Hematopoietic multipotent progenitor cell treated with erythropoietin and hydrocortisone succinate and interleukin-3 and kit ligand, for 17 days (in vitro differentiated cells): Measurements from ENCODE around the gene LDLRAD4.

Source experiments
- DNase-seq: peaks from one replicate; pipeline ENCODE4 v3.0.0-alpha.2; 2015; ENCODE audit warnings: low spot score

The LDLRAD4 gene

DNA sequence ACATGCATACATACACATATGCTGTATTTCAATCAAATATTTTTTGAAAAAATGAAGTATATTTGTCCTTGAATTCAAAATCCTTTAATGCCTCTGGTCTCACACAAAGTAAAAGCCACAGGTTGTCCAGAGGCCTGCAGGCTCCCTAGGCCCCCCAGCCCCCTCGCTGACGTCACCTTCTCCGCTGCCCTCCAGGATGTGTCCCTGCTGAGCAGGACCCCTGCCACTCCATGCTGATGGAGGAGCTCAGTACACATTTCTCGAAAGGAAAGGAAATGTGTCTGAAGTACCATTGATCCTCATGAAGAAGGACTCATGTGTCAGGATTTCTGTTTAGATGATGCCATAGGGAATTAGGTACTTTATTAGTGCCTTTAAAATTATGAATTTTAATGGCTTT lies 212.1 kb downstream of the LDLRAD4 start:
- no peak for DNase-seq

DNA sequence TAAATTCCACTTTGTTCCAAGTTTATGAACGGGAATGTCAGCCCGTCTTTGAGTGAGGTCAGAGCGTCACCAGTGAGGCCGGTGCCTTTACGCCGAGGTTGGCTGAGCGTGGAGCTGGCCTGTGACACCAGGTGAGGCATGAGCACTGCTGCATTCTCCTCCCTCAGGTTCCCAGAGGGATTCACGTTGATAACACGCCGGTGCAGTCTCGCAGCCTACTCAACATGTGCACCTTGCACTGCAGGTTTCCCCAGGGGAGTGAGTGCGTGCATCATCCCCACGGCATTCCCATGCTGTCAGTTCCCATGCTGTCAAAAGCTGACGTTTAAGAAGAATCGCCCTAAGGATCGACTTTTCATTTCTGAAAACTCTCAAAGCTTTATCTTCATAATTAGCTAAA lies 213.3 kb downstream of the LDLRAD4 start:
- DNase-seq = no peak

DNA sequence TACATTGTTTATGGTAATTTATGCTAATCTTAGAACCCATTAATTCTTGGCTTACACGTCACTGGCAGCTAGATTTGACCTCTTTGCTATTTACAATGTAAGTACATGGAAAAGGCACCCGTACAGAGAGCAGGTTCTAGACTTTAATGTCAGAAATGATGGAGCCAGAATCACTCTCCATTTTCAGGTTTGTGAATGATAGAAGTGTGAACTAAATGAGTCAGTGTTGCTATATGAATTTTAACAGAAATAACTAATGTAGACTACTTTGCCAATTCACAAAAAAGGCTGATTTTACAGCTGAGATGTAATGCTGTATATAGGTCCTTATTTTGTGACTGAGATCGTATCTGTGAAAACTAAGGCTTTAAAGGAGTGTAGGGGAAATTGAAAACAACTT lies 214.6 kb downstream of the LDLRAD4 start:
- no peak for DNase-seq

DNA sequence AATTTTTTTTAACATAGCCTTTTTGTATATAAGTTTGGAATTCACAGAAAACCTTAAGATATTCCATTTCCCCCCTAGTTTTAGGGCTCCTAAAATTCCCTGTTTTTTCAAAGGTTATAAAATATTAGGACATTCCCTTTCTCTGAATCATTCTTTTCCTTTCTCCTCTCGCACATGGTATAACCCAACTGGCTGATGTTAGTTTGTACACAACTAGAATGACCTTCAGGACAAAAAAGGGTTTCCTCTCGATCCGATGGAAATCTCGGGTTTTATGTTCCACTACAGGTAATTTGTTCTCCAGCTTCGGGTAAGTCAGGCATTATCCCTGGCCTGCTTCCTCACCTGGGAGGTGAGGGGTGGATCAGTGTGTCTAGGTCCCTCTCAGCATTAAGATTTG lies 215.1 kb downstream of the LDLRAD4 start:
- DNase-seq = no peak

DNA sequence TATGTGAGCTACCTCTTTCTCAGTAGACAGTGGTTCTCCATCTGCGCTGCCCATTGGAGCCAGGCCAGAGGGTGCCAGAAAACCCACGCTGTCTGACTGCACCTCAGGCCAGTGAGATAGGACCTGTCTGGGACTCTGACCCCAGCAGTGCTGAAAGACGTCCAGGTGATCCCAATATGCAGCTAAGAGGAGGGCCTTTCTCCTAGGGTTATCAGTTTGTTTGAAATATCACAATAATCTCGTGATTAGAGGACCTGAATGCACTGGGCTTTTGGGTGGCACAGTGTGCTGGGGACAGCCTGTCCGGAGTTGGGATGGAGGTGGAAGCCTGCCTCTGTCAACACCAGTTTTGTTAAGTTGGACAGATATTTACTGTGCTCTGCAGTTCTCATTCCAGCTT lies 216.3 kb downstream of the LDLRAD4 start:
- no peak for DNase-seq

DNA sequence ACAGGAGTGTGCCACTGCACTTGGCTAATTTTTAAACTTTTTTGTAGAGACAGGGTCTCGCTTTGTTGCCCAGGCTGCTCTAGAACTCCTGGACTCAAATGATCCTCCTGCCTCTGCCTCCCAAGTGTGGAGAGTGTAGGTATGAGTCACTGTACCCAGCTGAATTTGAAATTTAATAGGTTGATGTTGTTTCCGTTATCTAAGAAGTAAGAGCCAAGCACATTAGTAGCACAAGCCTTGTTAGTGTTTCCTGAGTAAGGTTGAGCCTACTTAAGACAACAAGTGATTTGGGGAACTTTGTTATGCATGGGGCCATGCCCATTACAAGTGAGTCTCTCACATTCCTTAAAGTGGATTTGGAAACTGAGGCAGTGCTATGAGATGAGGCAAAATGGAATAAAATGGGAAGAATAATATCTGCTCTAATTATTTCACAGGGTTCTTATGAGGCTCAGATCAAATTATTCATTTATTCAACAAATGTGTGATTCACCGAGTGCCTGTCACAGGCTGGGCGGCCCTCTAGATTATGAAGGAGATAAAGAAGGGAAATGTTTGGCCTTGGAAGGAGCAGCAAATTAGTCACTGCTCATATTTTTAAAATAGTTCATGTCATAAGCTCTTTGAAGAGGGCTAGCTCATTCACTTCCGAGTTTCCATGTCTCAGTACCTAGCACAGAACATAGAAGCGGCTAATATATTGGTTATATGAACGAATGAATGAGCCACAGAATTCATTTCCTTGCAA lies 217.2 kb downstream of the LDLRAD4 start:
- DNase-seq = no peak

DNA sequence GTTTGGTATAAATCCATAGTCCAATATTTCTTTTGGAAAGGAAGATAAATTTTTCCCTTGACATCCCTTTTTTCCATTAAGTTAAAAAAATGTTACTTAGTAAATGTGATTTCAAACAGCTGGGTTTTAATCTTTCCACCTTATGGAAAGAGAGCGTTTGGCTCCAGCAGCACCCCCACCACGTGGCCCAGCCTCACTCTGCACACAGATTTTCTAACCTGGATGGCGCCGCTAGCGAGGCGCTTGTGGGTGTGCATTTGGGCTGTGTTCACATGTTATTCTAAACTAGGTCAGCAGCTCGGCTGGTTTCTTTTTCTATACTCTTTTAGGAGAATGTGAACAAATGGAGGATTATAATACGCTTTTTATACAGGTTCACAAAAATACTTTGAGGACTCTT lies 218.0 kb downstream of the LDLRAD4 start:
- no peak for DNase-seq

DNA sequence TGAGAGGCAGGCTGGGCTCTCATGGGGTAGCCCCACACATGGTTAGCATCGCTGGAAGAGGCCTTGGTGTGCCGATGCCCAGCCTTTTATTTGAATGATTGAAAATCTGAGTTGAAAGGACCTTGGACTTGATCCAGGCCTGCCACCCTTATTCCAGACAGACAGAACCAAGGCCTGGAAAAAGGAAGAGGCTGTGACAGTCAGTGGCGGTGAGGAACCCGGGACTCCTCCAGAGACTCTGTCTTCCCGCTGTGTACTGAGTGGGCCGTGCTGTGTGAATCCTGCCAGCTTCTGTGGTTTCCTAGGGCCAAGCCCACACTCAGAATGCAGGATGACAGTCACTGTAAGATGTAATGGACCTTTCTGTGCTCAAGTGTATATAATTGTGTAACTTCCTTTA lies 218.5 kb downstream of the LDLRAD4 start:
- DNase-seq = no peak

DNA sequence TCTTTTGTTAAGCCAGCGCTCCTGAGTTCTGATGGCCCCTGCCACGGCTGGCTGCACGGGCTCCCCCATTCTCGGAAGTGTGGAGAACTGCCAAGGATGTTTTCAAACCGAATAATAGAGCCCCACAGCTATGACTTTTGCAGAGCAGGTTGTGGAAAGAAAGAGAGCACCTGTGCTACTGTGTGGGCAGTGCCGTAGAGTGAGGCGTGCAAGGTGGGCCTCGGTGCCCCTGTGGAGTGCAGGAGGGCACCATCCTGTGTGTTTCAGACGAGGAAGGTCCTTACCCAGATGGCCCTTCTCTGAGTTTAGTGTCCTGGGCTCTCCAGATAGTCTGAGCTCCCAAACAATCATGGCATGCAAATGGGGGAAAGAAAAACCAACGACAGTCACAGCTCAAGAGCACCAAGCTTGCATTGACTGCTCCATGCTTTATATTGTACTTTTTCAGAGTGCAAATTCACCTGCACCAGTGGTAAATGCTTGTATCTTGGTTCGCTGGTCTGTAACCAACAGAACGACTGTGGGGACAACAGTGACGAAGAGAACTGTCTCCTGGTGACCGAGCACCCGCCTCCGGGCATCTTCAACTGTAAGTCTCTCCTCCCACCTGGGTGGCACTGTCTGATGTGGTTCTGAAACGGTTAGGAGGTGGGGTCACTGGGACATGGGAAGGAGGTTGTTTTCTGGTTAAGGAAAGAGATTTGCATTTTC lies 219.4 kb downstream of the LDLRAD4 start:
- DNase-seq = no peak

DNA sequence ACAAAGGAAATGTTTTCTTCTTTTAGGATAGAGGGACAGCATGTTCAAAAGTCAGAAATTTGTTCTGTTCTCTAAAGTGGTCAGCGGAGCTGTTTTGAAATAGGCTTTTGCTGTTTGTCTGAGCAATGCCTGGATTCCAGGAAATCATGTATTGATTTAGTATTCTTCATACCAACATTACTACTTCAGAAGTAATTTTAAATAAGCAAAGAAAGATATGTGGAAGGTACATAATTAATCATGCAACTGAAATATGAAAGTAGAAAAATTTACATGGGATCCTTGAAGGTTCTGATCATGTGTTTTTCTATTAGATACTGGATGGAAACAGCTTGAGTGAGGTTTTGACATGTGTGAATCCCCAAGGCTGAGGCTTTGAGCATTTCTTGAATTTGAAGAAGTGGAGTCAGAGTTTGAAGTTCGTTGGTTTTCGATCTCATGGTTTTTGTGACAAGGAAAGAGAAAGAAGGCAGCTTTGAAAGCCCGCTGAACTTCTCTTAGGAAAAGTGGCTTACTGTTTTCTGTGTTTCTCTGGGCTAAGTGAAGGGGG lies 220.0 kb downstream of the LDLRAD4 start:
- DNase-seq = no peak

DNA sequence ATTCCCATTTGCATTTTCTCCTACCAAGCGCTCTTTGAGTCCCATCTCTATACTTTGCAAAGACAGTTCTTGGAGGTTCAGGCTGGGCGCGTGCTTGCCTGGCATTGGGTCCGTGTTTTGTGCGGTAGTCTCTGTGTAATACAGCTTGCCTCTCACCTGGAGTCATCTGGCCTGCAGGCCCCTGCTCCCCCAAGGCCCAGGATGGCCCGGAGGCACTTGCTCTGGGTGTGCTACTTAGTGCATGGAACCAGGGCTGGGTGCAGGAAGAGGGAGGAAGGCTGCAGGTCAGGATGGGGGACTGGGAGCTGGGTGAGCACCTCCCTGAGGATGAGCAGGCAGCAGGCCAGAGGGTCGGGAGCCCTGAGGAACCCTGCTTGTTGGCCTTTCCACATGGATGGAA lies 220.9 kb downstream of the LDLRAD4 start:
- DNase-seq = no peak

DNA sequence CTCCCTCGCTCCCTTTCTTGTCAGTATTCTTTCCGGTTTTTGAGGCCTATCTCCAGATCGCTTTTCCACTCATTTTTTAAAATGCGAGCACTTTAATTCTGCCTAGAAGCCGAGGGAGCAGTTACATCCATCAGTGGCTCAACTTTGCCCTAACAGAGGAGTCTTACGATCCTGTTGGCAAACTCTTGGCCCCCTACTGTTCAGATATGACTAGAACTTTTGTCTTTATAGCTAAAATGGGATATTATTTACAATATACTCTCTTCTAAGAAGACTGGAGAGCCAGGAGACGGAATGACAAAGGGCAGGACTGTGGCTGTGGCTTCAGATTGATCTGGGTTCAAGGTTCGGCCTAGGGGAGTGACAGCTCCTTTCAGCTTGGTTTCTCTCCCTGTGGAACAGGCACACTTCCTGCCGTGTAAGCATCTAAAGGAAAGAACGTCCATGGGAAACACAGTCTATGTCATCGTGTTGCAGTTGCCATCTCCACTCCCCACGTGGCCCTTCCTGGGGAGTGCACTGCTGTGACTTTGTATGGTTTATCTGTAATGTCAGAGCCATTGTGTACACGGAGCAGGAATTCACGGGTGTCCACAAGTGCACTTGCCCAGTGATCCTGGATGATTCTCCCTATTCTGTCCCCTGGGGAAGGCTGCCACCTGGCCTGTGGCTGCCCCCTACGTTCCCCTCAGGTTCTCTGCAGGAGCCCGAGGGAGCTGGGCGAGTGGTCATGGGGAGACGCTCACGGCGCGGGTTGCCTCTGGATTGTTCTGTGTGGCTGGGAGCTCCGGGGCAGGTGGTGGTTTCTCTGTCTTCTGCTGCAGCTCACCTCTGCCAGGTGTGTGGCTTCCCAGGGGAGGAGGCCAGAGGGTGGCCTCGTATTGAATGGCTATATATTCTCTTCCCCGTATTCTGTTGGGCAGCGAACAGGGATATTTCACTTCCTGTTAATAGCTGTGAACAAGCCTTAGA lies 222.0 kb downstream of the LDLRAD4 start:
- no peak for DNase-seq

DNA sequence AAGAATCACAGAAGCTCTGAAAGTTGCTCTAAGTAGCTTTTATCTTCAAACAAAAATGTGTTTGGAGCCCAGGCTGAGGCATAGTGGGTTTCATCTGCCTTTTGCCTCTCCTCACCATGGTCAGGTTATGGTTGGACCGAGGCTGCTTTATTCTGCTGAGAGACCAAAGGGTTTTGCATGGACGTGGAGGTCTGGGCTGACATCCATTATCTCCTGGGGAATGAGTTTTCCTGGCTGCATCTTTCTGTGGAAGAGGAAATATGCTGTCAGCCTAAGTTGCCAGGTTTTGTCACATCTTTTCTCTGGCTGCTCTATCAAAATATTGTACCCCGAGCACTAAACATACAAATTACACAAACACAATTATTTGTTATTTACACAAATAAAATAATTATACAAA lies 223.2 kb downstream of the LDLRAD4 start:
- no peak for DNase-seq

DNA sequence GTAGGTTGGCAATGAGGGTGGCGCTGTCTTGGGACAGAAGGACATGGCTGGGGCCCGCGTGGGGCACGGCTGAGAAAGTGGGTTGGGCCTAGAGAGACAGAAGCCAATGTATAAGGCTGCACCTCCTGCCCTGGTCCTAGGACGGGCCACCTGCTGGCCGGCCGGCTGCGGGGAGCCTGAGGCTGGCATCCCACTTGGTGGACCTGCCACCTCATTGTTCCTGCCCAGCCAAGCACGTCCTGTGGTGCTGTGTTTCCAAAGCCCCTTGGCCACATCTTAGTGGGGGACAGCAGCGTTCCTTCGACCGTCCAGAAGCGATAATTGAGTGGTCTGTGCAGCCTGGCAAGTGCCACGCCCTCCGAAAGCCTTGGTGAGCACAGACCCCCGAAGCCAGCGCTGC lies 223.9 kb downstream of the LDLRAD4 start:
- no peak for DNase-seq

DNA sequence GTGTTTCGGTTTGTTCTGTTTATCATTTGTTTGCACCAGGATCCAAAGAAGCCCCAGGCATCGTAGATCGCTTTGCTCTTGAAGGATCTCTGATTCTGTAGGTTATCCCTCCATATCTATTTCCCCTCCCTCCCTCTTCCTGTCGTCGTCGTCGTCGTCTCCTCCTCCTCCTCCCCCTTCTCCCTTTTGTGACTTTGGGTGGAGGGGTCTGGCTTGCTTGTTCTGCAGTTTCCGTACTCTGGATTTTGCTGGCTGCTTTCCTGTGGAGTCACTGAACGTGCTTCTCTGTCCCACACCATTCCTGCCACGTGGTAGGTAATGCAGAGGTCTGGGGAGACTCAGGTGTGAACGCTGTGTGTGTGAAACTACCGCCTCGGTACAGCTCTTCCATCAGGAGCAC lies 225.0 kb downstream of the LDLRAD4 start:
- no peak for DNase-seq

DNA sequence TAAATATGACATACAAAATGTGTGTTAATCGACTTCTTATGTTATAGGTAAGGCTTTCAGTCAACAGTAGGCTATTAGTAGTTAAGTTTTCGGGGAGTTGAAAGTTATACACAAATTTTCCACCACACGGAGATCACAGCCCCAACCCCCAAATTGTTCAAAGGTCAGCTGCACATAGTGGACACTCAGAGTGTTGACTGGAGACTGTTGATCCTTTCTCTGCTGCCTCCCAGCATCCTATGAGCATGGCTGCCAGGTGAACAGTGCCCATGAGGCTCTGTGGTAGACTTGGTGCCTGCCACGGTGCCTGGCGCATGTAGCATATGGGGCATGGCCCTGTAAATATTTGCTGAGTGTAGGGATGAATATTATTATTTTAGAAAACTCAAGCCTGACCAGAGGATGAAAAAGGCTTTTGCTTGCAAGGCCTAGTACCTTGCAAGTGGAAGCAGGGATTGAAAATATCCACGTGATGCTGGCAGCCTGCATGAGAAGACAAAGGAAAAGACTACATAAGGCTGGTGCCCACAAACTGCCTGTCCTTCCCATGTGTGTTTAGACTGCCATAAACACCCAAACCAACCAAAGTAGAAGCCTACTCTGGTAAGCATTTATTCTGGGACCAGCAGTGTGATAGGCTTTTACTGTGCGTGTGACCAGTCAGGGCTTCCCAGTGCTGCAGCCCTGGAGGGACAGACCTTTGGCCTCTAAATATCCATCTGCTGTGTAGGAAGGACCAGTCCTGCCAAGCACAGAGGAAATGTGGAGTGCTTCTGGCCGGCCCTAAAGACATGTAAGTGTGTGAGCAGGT lies 226.1 kb downstream of the LDLRAD4 start:
- no peak for DNase-seq

DNA sequence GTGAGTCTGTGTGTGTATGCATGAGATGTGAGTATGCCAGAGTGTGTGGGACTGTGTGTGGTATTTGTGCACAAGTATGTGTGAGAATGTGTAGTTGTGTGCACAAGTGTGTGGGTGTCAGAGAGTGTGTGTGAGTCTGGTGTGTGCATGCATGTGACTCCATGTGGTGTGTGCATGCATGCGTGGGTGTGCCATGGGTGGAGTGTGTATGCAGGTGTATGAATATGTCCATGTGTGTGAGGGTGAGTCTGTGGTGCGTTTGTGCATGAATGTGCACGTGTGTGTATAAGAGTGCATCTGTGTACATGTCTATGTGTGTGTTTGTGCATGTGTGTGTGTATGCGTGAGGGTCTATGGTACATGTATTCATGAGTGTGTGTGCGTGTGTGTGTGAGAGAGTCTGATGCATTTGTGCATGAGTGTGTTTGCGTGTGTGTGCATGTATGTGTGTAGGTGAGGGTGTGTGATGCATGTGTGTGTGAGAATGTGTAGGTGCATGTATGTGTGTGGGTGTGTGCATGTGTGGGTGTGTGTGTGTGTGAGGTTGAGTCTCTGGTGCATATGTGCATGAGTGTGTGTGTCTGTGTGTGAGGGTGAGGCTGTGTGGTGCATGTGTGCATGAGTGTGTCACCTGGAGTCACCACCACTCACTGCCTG lies 226.8 kb downstream of the LDLRAD4 start:
- no peak for DNase-seq

DNA sequence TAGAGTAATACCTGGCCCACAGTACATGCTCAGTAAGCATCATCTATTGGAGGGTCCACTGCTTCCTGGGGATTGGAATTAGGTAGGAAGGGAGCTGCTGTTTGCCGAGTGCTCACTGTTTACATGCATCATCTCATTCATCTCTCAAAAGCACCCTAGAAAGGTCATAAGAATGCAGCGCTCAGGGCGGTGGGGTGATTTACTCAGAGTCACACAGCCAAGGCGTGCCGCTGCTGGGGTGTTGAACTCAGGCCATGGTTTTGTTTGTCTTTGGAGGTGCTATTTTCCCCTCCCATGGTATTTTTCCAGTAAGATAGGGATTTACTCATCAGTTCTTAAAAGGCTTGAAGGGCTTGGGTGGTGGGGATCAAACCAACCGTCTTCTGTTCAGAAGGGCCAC lies 227.5 kb downstream of the LDLRAD4 start:
- no peak for DNase-seq

DNA sequence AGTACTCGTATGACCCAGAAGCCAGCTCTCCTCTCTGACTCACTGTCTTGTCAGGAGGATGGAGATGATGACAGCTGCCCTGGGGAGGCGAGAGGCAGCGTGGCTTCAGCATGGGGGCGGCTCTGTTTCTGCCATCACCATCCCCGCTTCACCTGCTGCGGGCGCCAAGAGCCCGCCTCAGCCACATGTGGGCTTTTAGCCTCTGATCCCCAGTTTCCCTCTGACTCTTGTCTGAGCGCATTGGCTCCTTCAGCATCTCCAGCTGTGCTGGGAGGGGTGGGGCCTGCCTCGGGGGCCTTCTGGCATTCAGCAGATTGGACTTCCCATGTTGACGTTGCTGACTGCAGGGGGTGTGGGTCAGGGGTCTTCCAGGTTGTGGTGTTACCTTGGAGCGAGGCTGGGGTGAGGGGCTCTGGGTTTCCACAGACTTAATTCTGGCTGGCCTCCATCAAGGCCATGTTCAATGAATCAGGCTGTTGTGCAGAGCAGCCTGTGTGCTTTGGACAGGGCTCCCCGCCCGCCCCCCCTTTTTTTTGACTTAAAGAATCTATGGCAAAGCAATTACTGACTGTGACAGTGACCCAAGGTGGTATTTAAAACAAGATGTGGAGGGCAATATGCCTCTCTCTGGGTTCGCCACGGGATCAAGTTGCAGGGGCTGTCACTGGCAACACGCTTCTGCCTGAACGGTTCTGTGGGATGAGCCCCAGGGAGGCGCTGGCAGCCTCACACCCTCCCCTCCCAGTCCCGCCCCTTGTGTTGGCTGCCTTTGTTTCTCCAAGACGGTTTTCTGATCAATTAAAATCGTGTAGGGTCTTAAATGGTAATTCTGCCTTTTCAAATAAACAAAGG lies 228.3 kb downstream of the LDLRAD4 start:
- no peak for DNase-seq
